Keratinocyte (primary cell): ENCODE measurements around the gene NTRK1. TPM values are rescaled to one million over a fixed set of nuclear protein-coding genes. Genes with fewer than 3 reads are reported as not detected.

ENCODE experiments used
- DNase-seq: peaks from one replicate; pipeline ENCODE4 v3.0.0-alpha.2; 2011; ENCODE audit warnings: low read depth, missing footprints, low spot score
- FAIRE-seq: peaks from 2 replicates; lab custom pipeline; 2011; peaks lifted over from hg19 to GRCh38; lab: Jason Lieb, UNC
- H2AFZ ChIP-seq: 2 replicates; pipeline ENCODE4 v1.6.0; 2012; ENCODE audit warnings: low read length, control low read depth, inconsistent platforms; ENCODE audit not compliant: control insufficient read depth
- H3K27ac ChIP-seq: 2 replicates; pipeline ENCODE4 v1.5.1; 2011; ENCODE audit warnings: low read length; ENCODE audit not compliant: control insufficient read depth, insufficient read depth
- H3K27me3 ChIP-seq: 3 replicates; pipeline ENCODE4 v1.6.0; 2011; ENCODE audit warnings: low read length; ENCODE audit not compliant: control insufficient read depth, insufficient read depth; ENCODE audit errors: extremely low read depth
- H3K36me3 ChIP-seq, 2 experiments: 2 replicates in 1 of 2; 3 replicates in 1 of 2; pipeline ENCODE4 v1.5.1; 2011; ENCODE audit warnings: low read length in 2 of 2, mild to moderate bottlenecking in 1 of 2; ENCODE audit not compliant: control insufficient read depth in 2 of 2, insufficient read depth in 2 of 2; ENCODE audit errors: extremely low read depth in 1 of 2
- H3K4me1 ChIP-seq: 3 replicates; pipeline ENCODE4 v1.5.1; 2011; ENCODE audit warnings: low read length; ENCODE audit not compliant: control insufficient read depth, insufficient read depth; ENCODE audit errors: extremely low read depth
- H3K4me2 ChIP-seq: 3 replicates; pipeline ENCODE4 v1.6.0; 2011; ENCODE audit warnings: low read depth, low read length; ENCODE audit not compliant: control insufficient read depth, insufficient read depth; ENCODE audit errors: extremely low read depth
- H3K4me3 ChIP-seq, 3 experiments: fragments of 200-600 bp in 1 of 3; sonication (generic) in 1 of 3; 2 replicates in 2 of 3; 3 replicates in 1 of 3; pipeline ENCODE4 v1.5.1; 2011 to 2016; ENCODE audit warnings: low read length in 3 of 3, mild to moderate bottlenecking in 3 of 3, control low read depth in 2 of 3, inconsistent platforms in 1 of 3, low read depth in 1 of 3, mixed read lengths in 1 of 3, mixed run types in 1 of 3, moderate library complexity in 1 of 3; ENCODE audit not compliant: control insufficient read depth in 2 of 3, insufficient read depth in 2 of 3; ENCODE audit errors: extremely low read depth in 1 of 3
- H3K79me2 ChIP-seq: 2 replicates; pipeline ENCODE4 v1.6.0; 2012; ENCODE audit warnings: low read length; ENCODE audit not compliant: control insufficient read depth, insufficient read depth
- H3K9ac ChIP-seq: 3 replicates; pipeline ENCODE4 v1.6.0; 2011; ENCODE audit warnings: low read length; ENCODE audit not compliant: control insufficient read depth, insufficient read depth; ENCODE audit errors: extremely low read depth
- H3K9me1 ChIP-seq: 3 replicates; pipeline ENCODE4 v1.6.0; 2011; ENCODE audit warnings: low read length; ENCODE audit not compliant: control insufficient read depth, insufficient read depth; ENCODE audit errors: extremely low read depth
- H3K9me3 ChIP-seq: 2 replicates; pipeline ENCODE4 v1.5.1; 2012; ENCODE audit warnings: low read depth, low read length; ENCODE audit not compliant: control insufficient read depth
- H4K20me1 ChIP-seq: 3 replicates; pipeline ENCODE4 v1.6.0; 2011; ENCODE audit warnings: low read length; ENCODE audit not compliant: control insufficient read depth, insufficient read depth; ENCODE audit errors: extremely low read depth
- CTCF ChIP-seq, 3 experiments: IDR thresholded peaks in 1 of 3; conservative IDR thresholded peaks in 1 of 3; optimal IDR thresholded peaks in 1 of 3; 2 replicates in 2 of 3; 3 replicates in 1 of 3; pipeline versions ENCODE3 to v1.5.1; 2011; ENCODE audit warnings: low read length in 3 of 3, mild to moderate bottlenecking in 3 of 3, moderate library complexity in 2 of 3, control low read depth in 1 of 3, inconsistent platforms in 1 of 3; ENCODE audit not compliant: insufficient read depth in 2 of 3; ENCODE audit errors: extremely low read depth in 1 of 3
- EZH2 ChIP-seq: IDR thresholded peaks from one replicate; pipeline ENCODE4 v1.6.1; 2012; ENCODE audit warnings: inconsistent platforms, mild to moderate bottlenecking, low read length, moderate library complexity
- dilution Hi-C: fragments of 300-500 bp; cut with MboI; formaldehyde crosslinking; loops from one replicate; pipeline ENCODE4 v1.7.0; 2020; ENCODE audit warnings: low sequenced_read_pairs; ENCODE audit not compliant: extremely low pct_ligation_motif_present
- polyA plus RNA-seq, 5 experiments: library from polyadenylated mRNA; depleted of rRNA in 3 of 5; stranded (reverse) in 3 of 5; stranded (forward) in 1 of 5; unstranded in 1 of 5; fragments of >200 nt; gene quantifications; 1 replicate in 1 of 5; 2 replicates in 3 of 5; 3 replicates in 1 of 5; pipeline versions ENCODE4 v1.2.1 to v1.2.3, GENCODE V29; 2011 to 2012; ENCODE audit warnings: missing spikeins in 2 of 5, low read depth in 1 of 5, low replicate concordance in 1 of 5

The NTRK1 gene
- polyA plus RNA-seq, 1 donor (not counting 4 experiments of a cell fraction or from before 2014, with no cell fraction given), result 0.03 TPM

DNA sequence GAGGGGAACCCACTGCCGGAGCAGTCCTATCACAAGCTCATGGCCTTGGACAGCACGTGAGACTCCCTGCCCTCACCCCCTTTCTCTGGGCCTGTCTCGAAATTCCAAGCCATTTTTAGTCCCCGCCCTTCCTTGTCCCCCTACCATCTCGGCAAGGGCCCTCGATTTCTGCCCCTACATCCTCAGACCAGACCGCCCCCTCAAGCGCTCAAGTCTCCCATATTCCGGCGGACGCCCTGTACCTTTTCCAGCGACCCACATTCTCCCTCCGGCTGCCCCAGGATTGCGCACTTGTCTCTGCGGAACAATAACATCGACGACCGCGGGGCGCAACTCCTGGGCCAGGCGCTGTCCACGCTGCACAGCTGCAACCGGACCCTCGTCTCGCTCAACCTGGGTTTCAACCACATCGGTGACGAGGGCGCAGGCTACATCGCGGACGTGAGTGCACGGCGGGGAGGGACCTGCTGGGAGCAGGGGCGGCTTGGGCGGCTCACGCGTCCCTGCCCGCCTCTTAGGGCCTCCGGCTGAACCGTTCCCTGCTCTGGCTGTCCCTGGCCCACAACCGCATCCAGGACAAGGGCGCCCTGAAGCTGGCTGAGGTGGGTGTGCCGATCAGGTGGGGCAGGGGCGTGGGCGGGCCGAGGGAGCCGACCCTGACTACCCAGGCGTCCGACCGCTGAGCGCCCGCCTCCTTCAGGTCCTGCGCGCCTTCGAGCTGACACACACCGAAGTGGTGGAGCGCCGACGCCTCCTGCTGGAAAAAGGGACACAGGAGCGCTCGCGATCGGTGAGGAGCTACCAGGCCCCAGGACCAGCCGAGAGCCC is 66.8 kb downstream of the NTRK1 start:
- FAIRE-seq, result no peak
- Histone ChIP-seq H3K9ac (no peak overlapping the region), H3K79me2 (no peaks in the 10 kb centered on the region), H3K9me3 (no peaks in the 10 kb centered on the region), H3K4me2 (peak overlapping the region; percentile 66), H3K36me3 (no peaks in the 10 kb centered on the region), H3K9me1 (no peaks in the 10 kb centered on the region), H3K27me3 (peaks cover 72% of the 10 kb centered on the region), H3K4me1 (peaks cover 12% of the 10 kb centered on the region), H4K20me1 (no peaks in the 10 kb centered on the region), H3K4me3 (peak overlapping the region; percentile 15 to 51 (median 50)), H2AFZ (peak overlapping the region; percentile 60), H3K27ac (no peak overlapping the region)
- no peak for DNase-seq
- peak; percentile 73 to 92 (median 90) for TF ChIP-seq CTCF (optimal IDR thresholded peaks at IDR 0.05 in 1 of 3, IDR thresholded peaks at IDR 0.05 in 1 of 3, conservative IDR thresholded peaks at IDR 0.05 in 1 of 3; ENCODE audit: extremely low read depth in 1 of 3, insufficient read depth in 2 of 3, low read length in 3 of 3)
- TF ChIP-seq EZH2, result peak; percentile 65
- dilution Hi-C loops, result no loop called here

GRCh38 chr1:156928043-156928602 is 67.5 kb downstream of the NTRK1 start:
- H3K27me3 ChIP-seq, result peaks cover 65% of the 10 kb centered on the region
- peak overlapping the region; percentile 66 for H3K4me2 ChIP-seq
- dilution Hi-C loops, result no loop called here
- no peaks in the 10 kb centered on the region for H3K9me3 ChIP-seq
- H3K4me3 ChIP-seq, result no peak overlapping the region
- H3K36me3 ChIP-seq, result no peaks in the 10 kb centered on the region
- FAIRE-seq (no peak), DNase-seq (no peak)
- no peak overlapping the region for H3K27ac ChIP-seq
- no peaks in the 10 kb centered on the region for H4K20me1 ChIP-seq
- H3K9ac ChIP-seq, result no peak overlapping the region
- no peaks in the 10 kb centered on the region for H3K79me2 ChIP-seq
- TF ChIP-seq CTCF (optimal IDR thresholded peaks at IDR 0.05 in 1 of 3, IDR thresholded peaks at IDR 0.05 in 1 of 3, conservative IDR thresholded peaks at IDR 0.05 in 1 of 3; ENCODE audit: extremely low read depth in 1 of 3, insufficient read depth in 2 of 3, low read length in 3 of 3), result no peak
- no peak for TF ChIP-seq EZH2
- peaks cover 12% of the 10 kb centered on the region for H3K4me1 ChIP-seq
- H3K9me1 ChIP-seq, result no peaks in the 10 kb centered on the region
- no peak overlapping the region for H2AFZ ChIP-seq
